OCI-LY1 (cell line): Measurements from ENCODE around the gene TCEAL4.

Experiments used
- H2AFZ ChIP-seq: fragments of 200-600 bp; sonication (generic), shearing (Covaris generic); 2 replicates; pipeline ENCODE4 v1.6.0; 2014; ENCODE audit warnings: antibody characterized with exemption, mild to moderate bottlenecking, low read length
- H3F3A ChIP-seq: fragments of 200-600 bp; sonication (generic), shearing (Covaris generic); 2 replicates; pipeline ENCODE4 v1.6.0; 2014; ENCODE audit warnings: mild to moderate bottlenecking, antibody characterized with exemption, low read length, moderate library complexity; ENCODE audit not compliant: insufficient read depth
- H3K27ac ChIP-seq: fragments of 200-600 bp; sonication (generic); 2 replicates; pipeline ENCODE4 v1.5.1; 2014; ENCODE audit warnings: low read length, mixed run types, mild to moderate bottlenecking, low read depth; ENCODE audit not compliant: poor library complexity, severe bottlenecking
- H3K27me3 ChIP-seq: fragments of 200-600 bp; sonication (generic); 2 replicates; pipeline ENCODE4 v1.6.0; 2014; ENCODE audit warnings: antibody characterized with exemption, mild to moderate bottlenecking, low read length, moderate library complexity; ENCODE audit not compliant: insufficient read depth
- H3K36me3 ChIP-seq: fragments of 200-600 bp; sonication (generic); 2 replicates; pipeline ENCODE4 v1.6.1; 2014; ENCODE audit warnings: mild to moderate bottlenecking, antibody characterized with exemption, low read length, moderate library complexity, mixed read lengths; ENCODE audit not compliant: insufficient read depth
- H3K4me1 ChIP-seq: fragments of 200-600 bp; sonication (generic); 2 replicates; pipeline ENCODE4 v1.5.1; 2014; ENCODE audit warnings: mild to moderate bottlenecking, low read length, moderate library complexity; ENCODE audit not compliant: insufficient read depth, severe bottlenecking
- H3K4me2 ChIP-seq: fragments of 200-600 bp; sonication (generic), shearing (Covaris generic); 2 replicates; pipeline ENCODE4 v1.6.1; 2014; ENCODE audit warnings: low read length
- H3K4me3 ChIP-seq: fragments of 200-600 bp; sonication (generic); 2 replicates; pipeline ENCODE4 v1.5.1; 2014; ENCODE audit warnings: low read length, low read depth, mild to moderate bottlenecking, mixed read lengths; ENCODE audit not compliant: poor library complexity, severe bottlenecking
- H3K79me2 ChIP-seq: fragments of 200-600 bp; shearing (Covaris generic); 2 replicates; pipeline ENCODE4 v1.6.1; 2016; ENCODE audit warnings: mixed run types, low read length, mixed read lengths; ENCODE audit not compliant: insufficient read depth
- H3K9ac ChIP-seq: fragments of 200-600 bp; sonication (generic), shearing (Covaris generic); 2 replicates; pipeline ENCODE4 v1.6.1; 2014; ENCODE audit warnings: mild to moderate bottlenecking, low read length, mixed read lengths
- H3K9me2 ChIP-seq: fragments of 200-600 bp; sonication (generic), shearing (Covaris generic); 2 replicates; pipeline ENCODE4 v1.6.1; 2014; ENCODE audit warnings: low read depth, mild to moderate bottlenecking, low read length, mixed read lengths
- H3K9me3 ChIP-seq: fragments of 200-600 bp; shearing (Covaris generic); 2 replicates; pipeline ENCODE4 v1.6.1; 2014; ENCODE audit warnings: low read length, mixed read lengths
- H4K20me1 ChIP-seq: fragments of 200-600 bp; sonication (generic), shearing (Covaris generic); 2 replicates; pipeline ENCODE4 v1.6.0; 2016; ENCODE audit warnings: mild to moderate bottlenecking, low read length; ENCODE audit not compliant: insufficient read depth
- CTCF ChIP-seq: fragments of 200-600 bp; sonication (generic), shearing (Covaris generic); IDR thresholded peaks from 2 replicates; pipeline ENCODE4 v1.5.1; 2017; ENCODE audit warnings: mild to moderate bottlenecking, antibody characterized with exemption, low read length, moderate library complexity, mixed read lengths
- EZH2 ChIP-seq: fragments of 200-600 bp; sonication (generic), shearing (Covaris generic); IDR thresholded peaks from 2 replicates; pipeline ENCODE4 v1.8.0; 2017; ENCODE audit warnings: borderline replicate concordance, mixed run types, mild to moderate bottlenecking, antibody characterized with exemption, low read length, moderate library complexity, mixed read lengths

Gene TCEAL4

DNA sequence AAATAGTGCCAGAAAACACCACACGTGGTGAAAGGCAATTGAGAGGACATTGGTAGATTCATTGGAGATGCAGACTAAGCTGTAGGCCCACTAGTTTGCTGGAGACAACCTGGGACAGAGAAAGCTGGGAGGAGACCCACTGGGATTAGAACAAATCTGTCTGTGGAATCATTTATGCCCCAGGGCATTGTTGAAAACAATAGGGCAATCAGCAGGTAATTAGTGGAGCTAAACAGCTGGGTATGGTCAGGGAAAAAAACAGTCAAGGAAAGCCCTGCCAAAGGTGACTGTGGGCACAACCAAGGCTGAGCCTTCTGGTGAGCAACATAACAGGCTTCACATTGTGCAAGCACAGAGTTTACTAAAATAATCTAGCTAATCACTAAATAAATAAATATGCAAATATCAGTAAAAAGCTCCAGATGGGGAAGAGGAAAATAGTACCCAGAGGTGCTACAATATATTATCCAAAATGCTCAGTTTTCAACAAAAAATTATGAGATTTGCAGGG lies 31.4 kb downstream of the TCEAL4 start:
- Histone ChIP-seq H3K4me3 (no peak overlapping the region), H3K9me3 (no peaks in the 10 kb centered on the region), H3K79me2 (no peaks in the 10 kb centered on the region), H3K4me2 (no peak overlapping the region), H2AFZ (no peak overlapping the region), H3K27me3 (no peaks in the 10 kb centered on the region), H3K9me2 (no peaks in the 10 kb centered on the region), H3K27ac (no peak overlapping the region), H3K9ac (no peak overlapping the region), H4K20me1 (no peaks in the 10 kb centered on the region), H3F3A (no peaks in the 10 kb centered on the region), H3K36me3 (no peaks in the 10 kb centered on the region), H3K4me1 (no peaks in the 10 kb centered on the region)
- TF ChIP-seq EZH2 = no peak
- TF ChIP-seq CTCF = no peak

GRCh38 chrX:103624111-103624510 lies 38.8 kb downstream of the TCEAL4 start:
- Histone ChIP-seq H3K4me3 (no peak overlapping the region), H3K79me2 (no peaks in the 10 kb centered on the region), H4K20me1 (no peaks in the 10 kb centered on the region), H3F3A (no peaks in the 10 kb centered on the region), H3K4me2 (no peak overlapping the region), H3K9me2 (no peaks in the 10 kb centered on the region), H2AFZ (no peak overlapping the region), H3K4me1 (no peaks in the 10 kb centered on the region), H3K9me3 (no peaks in the 10 kb centered on the region), H3K9ac (no peak overlapping the region), H3K27me3 (no peaks in the 10 kb centered on the region), H3K36me3 (no peaks in the 10 kb centered on the region), H3K27ac (no peak overlapping the region)
- TF ChIP-seq EZH2 (no peak), CTCF (no peak)

DNA sequence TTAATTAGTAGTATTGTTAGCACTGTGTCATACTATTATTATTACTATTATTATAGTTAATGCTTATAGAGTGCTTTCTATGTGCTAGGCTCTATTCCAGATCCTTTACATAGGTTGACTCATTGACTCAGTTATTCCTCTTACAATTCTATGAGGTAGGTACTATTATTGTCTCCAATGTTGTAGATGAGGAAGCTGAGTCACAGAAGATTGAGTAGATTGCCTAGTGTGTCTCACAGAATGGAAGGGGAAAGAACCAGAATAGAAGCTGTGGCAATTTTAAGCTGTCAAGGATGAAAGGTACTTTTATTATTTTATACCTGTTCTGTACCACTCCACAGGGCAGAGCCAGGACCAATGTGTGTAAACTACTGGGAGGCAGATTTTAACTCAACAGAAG lies 41.5 kb downstream of the TCEAL4 start:
- H3K4me1 ChIP-seq = no peaks in the 10 kb centered on the region
- no peak overlapping the region for H3K27ac ChIP-seq
- H3F3A ChIP-seq = no peaks in the 10 kb centered on the region
- H3K4me3 ChIP-seq = no peak overlapping the region
- no peaks in the 10 kb centered on the region for H4K20me1 ChIP-seq
- H3K79me2 ChIP-seq = no peaks in the 10 kb centered on the region
- H3K9me3 ChIP-seq = no peaks in the 10 kb centered on the region
- H3K9me2 ChIP-seq = no peaks in the 10 kb centered on the region
- TF ChIP-seq CTCF (no peak), EZH2 (no peak)
- no peak overlapping the region for H2AFZ ChIP-seq
- no peak overlapping the region for H3K4me2 ChIP-seq
- no peak overlapping the region for H3K9ac ChIP-seq
- no peaks in the 10 kb centered on the region for H3K27me3 ChIP-seq
- H3K36me3 ChIP-seq = no peaks in the 10 kb centered on the region
